GM12801 (cell line): Measurements from ENCODE around the gene ITPRIPL1.

Experiments
- CTCF ChIP-seq: IDR thresholded peaks from one replicate; pipeline ENCODE4 v1.5.1; 2011; ENCODE audit warnings: control low read depth; ENCODE audit not compliant: insufficient read length; ENCODE audit errors: extremely low read depth

Gene ITPRIPL1

GRCh38 chr2:96336104-96336775 is 11.1 kb downstream of the ITPRIPL1 start:
- TF ChIP-seq CTCF, result no peak

GRCh38 chr2:96336873-96337272 is 11.8 kb downstream of the ITPRIPL1 start:
- TF ChIP-seq CTCF, result no peak

GRCh38 chr2:96340493-96341414 is 15.6 kb downstream of the ITPRIPL1 start:
- no peak for TF ChIP-seq CTCF

GRCh38 chr2:96341641-96342040 is 16.5 kb downstream of the ITPRIPL1 start:
- no peak for TF ChIP-seq CTCF

- TF ChIP-seq CTCF, result no peak
These were observed 17.0 kb downstream of the ITPRIPL1 start for GRCh38 chr2:96342085-96342484.

GRCh38 chr2:96344011-96344410 is 18.9 kb downstream of the ITPRIPL1 start:
- TF ChIP-seq CTCF, result no peak

GRCh38 chr2:96345438-96345837 is 20.3 kb downstream of the ITPRIPL1 start:
- TF ChIP-seq CTCF, result no peak
